AG04449 (cell line): ENCODE measurements around the gene XG.

Source experiments
- CTCF ChIA-PET: fragments of 350-600 bp; formaldehyde crosslinking; extraction: SDS; loops from one replicate; lab custom pipeline; 2021; ENCODE audit warnings: antibody characterized with exemption; lab: Yijun Ruan, JAX
- POLR2A ChIA-PET: fragments of 400-600, 350-600 bp; formaldehyde crosslinking; extraction: SDS; loops from one replicate; lab custom pipeline; 2020; ENCODE audit warnings: antibody characterized with exemption, inconsistent platforms; lab: Yijun Ruan, JAX
- DNase-seq: peaks from one replicate; pipeline ENCODE4 v3.0.0-alpha.2; 2010; ENCODE audit warnings: low read depth, low spot score
- H3K4me3 ChIP-seq: 2 replicates; pipeline ENCODE4 v1.5.1; 2011; ENCODE audit warnings: low read depth, mild to moderate bottlenecking, control low read depth, low read length
- CTCF ChIP-seq: IDR thresholded peaks from one replicate; pipeline ENCODE4 v1.5.1; 2011; ENCODE audit warnings: mild to moderate bottlenecking, moderate library complexity, low read length, control low read depth, inconsistent platforms; ENCODE audit not compliant: insufficient read depth; ENCODE audit errors: missing control alignments

The XG gene

GRCh38 chrX:2828959-2829411, 77.1 kb downstream of the XG start:
- CTCF ChIA-PET, result no interaction called here
- POLR2A ChIA-PET, result no interaction called here
- no peak for TF ChIP-seq CTCF
- H3K4me3 ChIP-seq, result peak overlapping the region; percentile 56
- no peak for DNase-seq

- no peak for TF ChIP-seq CTCF
Observed at GRCh38 chrX:2829469-2830246, 77.8 kb downstream of the XG start.

GRCh38 chrX:2831471-2832228, 79.8 kb downstream of the XG start:
- ChIA-PET POLR2A (no interaction called here), CTCF (interaction anchor here (0.9 kb wide), 1 partner anchor 13 kb away, joined by 5 read pairs; no protein-coding TSS in a partner anchor)
- no peak for TF ChIP-seq CTCF
- H3K4me3 ChIP-seq, result no peak overlapping the region
- DNase-seq, result no peak

More at GRCh38 chrX:2829469-2830246, 77.8 kb downstream of the XG start:
- ChIA-PET POLR2A (no interaction called here), CTCF (no interaction called here)
- H3K4me3 ChIP-seq, result peak overlapping the region; percentile 56
- no peak for DNase-seq

- ChIA-PET CTCF (interaction anchor here (1.0 kb wide), 1 partner anchor 17 kb away, joined by 4 read pairs; no protein-coding TSS in a partner anchor), POLR2A (no interaction called here)
- H3K4me3 ChIP-seq, result no peak overlapping the region
- no peak for TF ChIP-seq CTCF
- DNase-seq, result no peak
Observed at GRCh38 chrX:2837961-2838360, 86.1 kb downstream of the XG start.

GRCh38 chrX:2840961-2841360, 89.1 kb downstream of the XG start:
- POLR2A ChIA-PET, result no interaction called here
- CTCF ChIA-PET, result no interaction called here
- no peak for TF ChIP-seq CTCF
- DNase-seq, result no peak
- H3K4me3 ChIP-seq, result no peak overlapping the region

GRCh38 chrX:2841537-2841936, 89.7 kb downstream of the XG start:
- DNase-seq, result no peak
- ChIA-PET POLR2A (no interaction called here), CTCF (no interaction called here)
- no peak for TF ChIP-seq CTCF
- no peak overlapping the region for H3K4me3 ChIP-seq
